GM15510 (cell line): ENCODE measurements around the gene NCMAP.

Experiments
- POLR2A ChIP-seq: IDR thresholded peaks from 3 replicates; pipeline ENCODE4 v1.6.1; 2011; ENCODE audit warnings: borderline replicate concordance; ENCODE audit not compliant: insufficient read length; ENCODE audit errors: extremely low read depth

The NCMAP gene

DNA sequence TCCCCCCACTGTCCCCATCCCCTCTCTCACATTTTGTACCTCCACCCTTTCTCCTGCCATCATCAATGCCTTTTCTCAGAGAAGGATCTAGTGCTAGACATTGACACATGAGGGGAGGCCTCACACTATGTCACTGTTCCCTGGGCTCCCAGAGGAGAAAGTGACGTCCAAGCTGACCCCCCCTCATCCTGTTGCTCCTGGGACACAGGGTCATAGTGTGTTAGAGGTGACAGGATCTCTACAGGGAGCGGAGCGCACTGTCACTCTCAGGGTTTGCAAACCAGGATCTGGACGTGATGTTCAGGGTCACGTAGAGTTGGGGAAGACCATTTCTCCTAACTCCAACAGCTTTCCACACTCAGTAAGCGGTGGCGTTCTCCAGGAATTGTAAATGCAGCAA is 2.6 kb downstream of the NCMAP start:
- TF ChIP-seq POLR2A, result no peak

DNA sequence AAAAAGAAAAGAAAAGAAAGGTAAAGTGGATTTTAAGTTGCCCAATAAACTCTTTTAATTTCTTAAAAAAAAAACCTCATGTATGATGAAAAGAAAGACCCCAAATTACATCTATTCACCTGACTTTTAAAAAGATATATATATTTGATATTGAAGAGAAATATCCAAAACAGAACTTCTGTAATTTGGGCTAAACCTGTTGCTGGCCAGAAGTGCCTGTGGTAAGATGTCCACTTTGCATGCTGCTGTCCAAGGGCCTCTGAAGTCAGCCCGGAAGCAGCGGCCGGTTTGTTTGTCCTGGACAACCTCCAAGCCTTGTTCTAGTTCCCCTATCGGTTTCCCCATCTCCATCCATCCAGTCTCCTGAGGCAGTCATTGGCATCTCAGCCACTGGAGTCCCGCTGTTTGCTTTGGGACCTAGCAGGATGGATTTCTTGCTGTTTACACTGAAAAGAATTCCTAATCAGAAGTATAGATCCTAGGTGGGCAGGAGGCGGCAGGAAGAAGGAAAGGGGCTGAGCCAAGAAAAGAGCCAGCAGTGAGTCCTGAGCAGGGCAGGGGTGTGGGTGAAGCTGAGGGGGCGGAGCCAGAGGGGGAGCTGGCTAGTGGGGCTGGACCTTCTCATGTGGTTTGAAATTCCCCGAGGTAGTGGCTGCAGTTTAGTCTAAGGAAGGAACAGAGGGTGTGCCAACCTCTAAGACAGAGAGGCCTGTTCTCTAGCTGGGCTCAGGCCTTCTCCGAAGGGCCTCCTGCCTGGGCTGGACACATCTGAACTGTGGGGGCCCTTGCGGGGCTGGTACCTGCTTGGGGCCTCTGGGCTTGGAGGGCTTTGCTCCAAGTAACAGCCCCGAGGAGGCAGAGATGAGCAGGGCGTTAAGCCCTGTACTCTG is 3.3 kb downstream of the NCMAP start:
- TF ChIP-seq POLR2A, result no peak

DNA sequence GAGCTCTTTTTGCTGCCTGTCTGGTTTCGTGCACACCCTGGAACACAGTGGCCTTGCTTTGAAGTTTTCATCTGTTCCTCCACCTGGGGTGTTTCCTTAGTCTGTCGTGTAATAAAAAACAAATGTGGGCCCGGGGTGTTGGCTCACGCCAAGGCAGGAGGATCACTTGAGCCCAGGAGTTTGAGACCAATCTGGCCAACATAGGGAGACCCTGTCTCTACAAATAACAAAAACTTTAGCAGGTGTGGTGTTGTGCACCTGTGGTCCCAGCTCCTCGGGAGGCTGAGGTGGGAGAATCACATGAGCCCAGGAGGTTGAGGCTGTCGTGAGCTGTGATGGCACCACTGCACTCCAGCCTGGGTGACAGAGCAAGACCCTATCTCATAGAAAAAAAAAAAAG is 4.5 kb downstream of the NCMAP start:
- TF ChIP-seq POLR2A, result no peak

DNA sequence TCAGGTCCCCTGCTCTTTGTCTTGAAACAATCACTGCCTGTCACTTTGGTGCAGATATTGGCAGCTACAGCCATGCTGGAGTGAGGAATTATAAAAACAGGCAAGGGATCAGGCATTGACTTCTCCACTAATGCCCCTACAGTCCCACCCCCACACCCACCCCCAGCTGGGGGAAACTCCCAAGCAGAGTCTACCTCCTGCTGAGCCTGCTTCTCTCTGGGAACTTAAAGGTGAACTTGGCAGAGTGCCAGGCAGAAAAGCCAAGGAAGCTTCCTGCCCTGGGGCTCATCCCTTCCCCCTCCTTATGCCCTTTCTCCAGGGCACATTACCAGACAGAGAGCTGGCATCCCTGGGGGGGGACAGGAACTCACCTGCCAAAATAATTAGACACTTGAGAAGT is 6.7 kb downstream of the NCMAP start:
- TF ChIP-seq POLR2A, result no peak

DNA sequence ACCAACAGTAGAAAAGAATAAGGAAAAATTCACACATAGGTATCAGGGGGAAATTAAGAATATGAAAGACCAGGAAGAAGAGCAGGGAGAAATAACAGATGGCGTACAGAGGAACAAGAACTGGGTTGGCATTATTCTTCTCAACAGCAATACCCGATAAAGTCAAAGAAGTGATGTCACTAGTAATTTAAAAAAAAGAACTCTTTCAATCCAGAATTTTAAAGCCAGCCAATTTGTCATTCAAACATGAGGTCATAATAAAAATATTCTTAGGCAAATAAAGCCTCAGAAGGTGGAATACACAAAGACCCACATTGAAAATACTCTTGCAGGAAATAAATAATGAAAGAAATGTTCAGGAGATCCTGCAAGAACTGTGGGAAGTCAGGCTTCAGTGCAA is 8.8 kb downstream of the NCMAP start:
- TF ChIP-seq POLR2A, result no peak

DNA sequence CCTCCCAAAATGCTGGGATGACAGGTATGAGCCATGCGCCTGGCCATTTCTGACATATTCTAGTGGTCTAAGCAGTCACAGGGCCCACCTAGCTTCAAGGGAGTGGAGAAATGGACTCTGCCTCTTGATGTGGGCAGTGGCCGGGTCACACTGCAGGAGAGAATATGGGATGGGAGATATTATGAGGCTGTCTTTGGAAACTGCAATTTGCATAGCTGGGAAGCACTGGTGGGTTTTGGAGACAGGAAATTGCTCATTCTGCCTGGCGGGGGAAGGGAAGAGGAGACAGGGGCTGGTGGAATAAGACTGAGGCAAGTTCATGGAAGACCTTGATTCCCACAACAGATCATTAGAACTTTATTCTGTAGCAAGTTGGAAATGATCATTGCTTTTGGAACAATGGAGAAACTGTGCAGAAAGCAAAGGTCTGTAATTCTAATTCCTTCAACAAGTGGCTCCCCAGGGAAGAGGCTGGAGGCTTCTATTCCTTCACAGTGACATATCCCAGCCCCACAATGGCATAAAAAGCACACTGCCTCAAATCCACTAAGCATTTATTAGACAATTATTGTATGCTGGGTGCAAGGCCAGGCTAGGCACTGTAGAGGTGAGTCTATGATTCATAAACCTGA is 10.5 kb downstream of the NCMAP start:
- TF ChIP-seq POLR2A, result no peak

DNA sequence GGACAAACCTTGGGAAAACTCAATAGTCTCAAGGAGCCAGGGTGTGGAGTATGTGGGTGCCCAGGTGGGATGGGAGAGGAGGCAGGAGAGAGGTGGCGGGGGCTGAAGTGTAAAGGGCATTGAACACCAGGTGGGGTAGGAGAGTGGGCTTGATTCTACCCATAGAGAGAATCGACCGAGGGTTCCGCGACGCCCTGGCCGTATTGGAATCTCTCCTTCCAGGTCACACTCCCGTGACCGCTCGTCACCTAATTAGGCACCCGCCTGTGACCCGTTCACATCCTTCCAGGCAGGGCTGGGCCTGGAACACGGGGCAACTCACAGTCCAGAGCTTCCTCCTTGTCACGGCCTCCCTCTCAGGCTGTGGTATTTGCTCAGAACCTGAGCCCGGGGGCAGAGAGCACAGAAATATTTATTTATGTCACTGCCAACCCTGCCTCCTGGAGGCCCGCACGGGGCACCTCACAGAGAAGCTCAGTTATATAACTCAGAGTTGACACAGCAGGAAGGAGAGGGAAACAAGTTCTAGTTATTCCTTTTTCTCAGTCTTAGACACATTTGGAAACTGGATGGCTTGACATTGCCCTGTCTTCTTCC is 12.0 kb downstream of the NCMAP start:
- TF ChIP-seq POLR2A, result no peak

DNA sequence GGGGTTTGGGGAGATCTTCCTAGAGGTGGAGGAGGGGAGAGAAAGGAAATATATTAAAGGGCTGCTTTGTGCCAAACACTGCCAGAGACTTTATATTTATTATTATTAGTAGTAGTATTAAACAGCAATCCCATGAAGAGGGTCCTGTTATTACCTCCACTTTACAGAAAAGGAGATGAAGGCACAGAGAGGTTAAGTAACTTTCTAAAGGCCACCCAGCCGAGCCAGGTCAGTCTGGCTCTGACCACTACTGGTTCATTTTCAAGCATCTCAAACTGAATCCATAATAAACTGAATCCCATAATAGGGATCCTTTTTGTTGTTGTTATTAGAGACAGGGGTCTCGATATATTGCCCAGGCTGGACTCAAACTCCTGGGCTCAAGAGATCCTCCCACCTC is 12.6 kb downstream of the NCMAP start:
- TF ChIP-seq POLR2A, result no peak

DNA sequence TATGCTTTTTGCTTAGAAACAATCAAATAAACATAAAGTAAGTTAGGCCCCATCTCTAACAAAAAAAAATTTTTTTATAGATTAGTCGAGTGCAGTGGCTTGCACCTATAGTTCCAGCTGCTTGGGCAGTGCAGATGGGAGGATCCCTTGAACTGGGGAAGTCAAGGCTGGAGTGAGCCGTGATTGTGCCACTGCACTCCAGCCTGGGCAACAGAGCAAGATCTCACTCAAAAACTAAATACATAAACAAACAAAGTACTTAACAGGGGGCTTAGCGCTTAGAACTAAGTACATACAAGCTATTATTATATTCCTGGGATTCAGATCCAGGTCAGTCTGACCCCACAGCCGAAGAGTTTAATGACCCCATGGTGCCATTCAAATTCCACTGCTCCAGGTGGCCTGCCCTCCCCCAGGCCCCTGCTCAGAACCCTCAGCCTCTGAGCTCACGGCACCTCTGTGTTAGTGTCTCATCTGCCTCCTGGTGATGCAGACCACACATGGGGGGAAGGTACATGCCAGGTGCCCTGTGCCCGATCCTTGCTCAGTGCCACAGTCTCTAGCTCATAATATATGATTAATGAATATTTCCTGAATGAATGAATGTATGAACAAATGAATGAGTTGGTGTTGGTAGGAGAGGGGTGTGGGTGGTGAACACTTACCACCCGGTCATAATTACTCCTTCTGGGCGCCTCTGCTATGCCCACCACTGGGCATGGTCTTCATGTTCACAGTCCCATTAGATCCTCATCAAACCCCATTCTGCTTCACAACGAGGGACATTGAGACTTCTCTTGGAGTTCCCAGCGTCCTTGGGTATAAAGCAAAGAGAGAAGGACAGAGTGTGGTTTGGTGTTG is 14.6 kb downstream of the NCMAP start:
- no peak for TF ChIP-seq POLR2A

DNA sequence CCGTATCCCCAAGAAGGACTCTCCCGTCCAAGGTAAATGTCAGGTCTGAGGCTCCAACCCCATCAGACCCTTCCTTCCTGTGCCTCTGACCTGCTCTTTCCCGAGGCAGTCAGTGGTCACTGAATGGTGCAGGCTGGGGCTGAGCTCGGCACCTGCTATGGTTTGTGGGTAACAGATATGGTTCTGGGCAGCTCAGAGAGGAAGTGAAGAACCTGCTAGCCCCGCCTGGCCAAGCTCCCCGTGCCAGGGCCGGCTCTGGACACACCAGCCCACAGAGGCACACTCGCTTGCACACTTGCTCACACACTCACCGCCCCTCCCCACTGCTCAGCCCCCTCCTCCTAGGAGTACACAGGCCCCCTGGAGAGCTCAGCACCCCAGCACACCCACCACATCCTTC is 16.4 kb downstream of the NCMAP start:
- no peak for TF ChIP-seq POLR2A

DNA sequence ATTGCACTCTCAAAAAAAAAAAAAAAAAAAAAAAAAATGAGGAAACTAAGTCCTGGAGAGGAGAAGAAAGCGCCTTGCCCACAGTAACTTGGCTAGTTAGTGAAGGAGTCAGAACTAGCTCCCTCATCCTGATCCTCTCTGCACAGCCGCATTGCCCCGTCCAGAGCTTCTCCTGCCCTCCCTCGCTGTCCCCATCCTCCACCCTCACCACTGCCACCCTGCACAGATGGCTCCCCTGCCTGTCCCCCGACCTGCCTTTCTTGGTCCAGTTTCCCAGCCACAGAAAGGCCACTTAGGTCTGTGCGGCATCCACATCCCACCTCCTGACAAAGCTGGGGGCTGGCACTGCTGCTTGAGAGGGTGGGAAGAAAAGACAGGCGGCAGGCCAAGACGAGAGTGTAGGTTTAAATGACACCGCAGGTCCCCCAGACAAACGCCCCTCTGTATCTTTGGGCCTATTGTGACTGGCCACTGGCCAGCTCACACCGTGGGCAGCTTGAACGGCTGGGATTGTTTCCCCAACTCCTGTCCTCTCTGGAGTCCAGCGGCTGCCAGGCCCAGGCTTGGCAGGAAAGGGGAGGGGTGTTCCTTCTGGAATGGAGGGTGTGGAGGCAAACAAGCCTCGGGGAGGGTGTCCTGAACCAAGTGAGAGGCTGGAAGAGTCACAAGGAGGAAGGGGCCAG is 20.2 kb downstream of the NCMAP start:
- no peak for TF ChIP-seq POLR2A

DNA sequence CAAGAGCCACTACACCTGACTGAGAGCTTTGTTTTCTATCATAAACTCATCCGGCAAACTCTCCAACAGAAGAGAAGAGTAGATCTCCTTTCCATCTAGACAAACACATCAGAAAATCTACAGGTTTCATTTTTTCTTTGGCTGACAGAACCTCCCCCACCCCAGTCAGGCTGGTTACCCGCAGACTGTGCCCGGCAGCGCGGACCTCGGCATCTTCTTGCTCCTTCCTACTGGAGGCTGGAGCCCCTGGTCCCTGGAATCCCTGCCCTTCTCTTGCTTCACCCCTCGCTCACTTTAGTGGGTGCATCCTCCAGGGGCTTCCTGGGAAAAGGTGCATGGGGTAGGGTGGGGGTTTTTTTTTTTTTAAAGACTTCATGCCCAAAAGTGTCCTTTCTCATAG is 23.0 kb downstream of the NCMAP start:
- no peak for TF ChIP-seq POLR2A

DNA sequence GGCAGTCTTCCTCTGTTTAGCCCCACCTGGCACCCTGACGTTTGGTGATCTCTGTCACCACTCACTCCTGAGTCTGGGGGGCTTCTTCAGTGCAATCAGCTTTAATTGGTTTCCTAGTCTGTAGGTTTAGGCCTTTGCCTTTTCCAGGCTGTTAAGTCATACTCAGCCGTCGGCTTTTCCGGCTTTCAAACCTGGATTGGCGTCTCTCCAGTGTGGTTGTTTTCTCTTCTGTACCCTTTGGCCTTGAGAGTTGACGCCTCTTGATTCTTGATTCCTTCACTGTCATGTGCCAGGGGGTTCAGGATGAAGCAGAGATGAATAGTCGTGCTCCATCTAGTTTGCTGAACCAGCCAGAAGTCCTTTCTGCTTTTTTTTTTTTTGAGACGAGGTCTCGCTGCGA is 24.9 kb downstream of the NCMAP start:
- no peak for TF ChIP-seq POLR2A

DNA sequence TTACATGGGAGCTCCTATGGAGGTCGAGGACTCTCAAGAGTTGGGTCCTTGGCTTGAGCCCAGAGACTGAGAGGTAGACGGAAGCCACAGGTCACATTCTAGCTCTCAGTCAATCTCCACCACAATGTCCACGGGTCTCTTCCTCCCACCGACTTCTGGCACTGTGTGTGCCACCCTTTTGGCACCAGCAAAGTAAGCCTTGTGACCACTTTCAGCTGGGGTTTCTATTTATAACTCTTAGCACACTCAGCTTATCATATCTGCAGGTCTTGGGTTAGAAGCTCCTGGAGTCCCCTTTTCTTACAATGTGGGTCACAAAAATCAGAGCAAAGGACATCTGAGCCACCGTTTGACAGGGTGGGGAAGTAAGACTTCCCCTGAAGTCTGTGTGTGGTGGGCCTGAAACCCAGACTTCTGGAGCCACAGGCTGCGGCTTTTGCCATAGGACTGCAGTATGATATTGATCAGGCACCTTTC is 28.3 kb downstream of the NCMAP start:
- TF ChIP-seq POLR2A, result no peak

DNA sequence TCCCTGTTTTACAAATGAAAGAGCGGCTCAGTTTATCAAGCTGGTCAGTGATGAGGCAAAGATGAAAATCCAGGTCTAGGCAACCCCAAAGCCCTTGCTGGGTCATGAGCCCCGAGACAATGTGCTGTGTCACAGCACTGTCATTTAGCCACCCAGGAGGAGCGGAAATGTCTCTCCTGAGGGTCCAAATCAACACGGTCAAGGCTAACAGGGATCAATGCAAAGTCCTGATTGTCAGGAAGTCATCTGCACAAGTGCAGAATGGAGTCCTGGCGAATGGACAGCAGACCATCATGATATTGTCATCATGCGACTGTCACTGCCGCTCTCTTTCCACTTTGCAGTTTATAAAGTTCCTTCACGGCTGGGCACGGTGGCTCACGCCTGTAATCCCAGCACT is 30.2 kb downstream of the NCMAP start:
- TF ChIP-seq POLR2A, result no peak
